Tibial nerve (tissue), 4 donors: ENCODE data around the gene ZCCHC18. TPM values are rescaled to one million over a fixed set of nuclear protein-coding genes. Genes with fewer than 3 reads are reported as not detected.

Experiments
- DNase-seq, 2 donors: peaks; one replicate each; pipeline ENCODE4 v3.0.0-alpha.2; 2019; ENCODE audit warnings: low spot score in 2 of 2
- H3K27ac ChIP-seq, 4 donors: fragments of 200-600 bp; sonication (generic) in 3 of 4; one replicate each; pipeline ENCODE4 v1.5.1; 2017 to 2019; ENCODE audit warnings: mild to moderate bottlenecking in 1 of 4
- H3K27me3 ChIP-seq, 2 donors: fragments of 200-600 bp; sonication (generic) in 1 of 2; one replicate each; pipeline versions ENCODE4 v1.5.1 to v1.6.0; 2017 to 2019
- H3K36me3 ChIP-seq, 3 donors: fragments of 200-600 bp; sonication (generic); one replicate each; pipeline ENCODE4 v1.5.1; 2018 to 2019
- H3K4me1 ChIP-seq, 4 donors: fragments of 200-600 bp; sonication (generic) in 3 of 4; one replicate each; pipeline ENCODE4 v1.5.1; 2017 to 2019
- H3K4me3 ChIP-seq, 4 donors: fragments of 200-600 bp; sonication (generic) in 3 of 4; one replicate each; pipeline ENCODE4 v1.5.1; 2017 to 2019; ENCODE audit warnings: mild to moderate bottlenecking in 1 of 4, moderate library complexity in 1 of 4
- H3K9me3 ChIP-seq, 4 donors: fragments of 200-600 bp; sonication (generic) in 3 of 4; one replicate each; pipeline ENCODE4 v1.5.1; 2017 to 2019
- CTCF ChIP-seq, 5 experiments: fragments of 200-600 bp in 3 of 5; fragments of 450-650 bp in 2 of 5; sonication (generic) in 3 of 5; IDR thresholded peaks; one replicate each; pipeline ENCODE4 v1.5.1; 2016 to 2019; ENCODE audit warnings: antibody characterized with exemption in 5 of 5, mild to moderate bottlenecking in 3 of 5, moderate library complexity in 2 of 5
- EP300 ChIP-seq, 2 donors: sonication (generic); formaldehyde crosslinking; IDR thresholded peaks; one replicate each; pipeline ENCODE4 v1.6.1; 2017; ENCODE audit warnings: antibody characterized with exemption in 2 of 2, mild to moderate bottlenecking in 1 of 2
- POLR2A ChIP-seq, 2 donors: fragments of 450-650 bp; IDR thresholded peaks; one replicate each; pipeline ENCODE4 v1.6.1; 2017; ENCODE audit warnings: antibody characterized with exemption in 2 of 2, mild to moderate bottlenecking in 2 of 2, moderate library complexity in 2 of 2
- WGBS, 2 donors: methylation state at CpG; one replicate each; pipeline ENCODE4 v1.1.5; 2018; 5-methylcytosine and 5-hydroxymethylcytosine counted together
- total RNA-seq, 4 donors: library from RNA; depleted of rRNA; stranded (reverse); fragments of >200 nt; gene quantifications; one replicate each; pipeline ENCODE4 v1.1.0, GENCODE V29; 2016

The ZCCHC18 gene
- total RNA-seq, 4 donors from 2014 or later: 1.3 to 3.3 (median 1.7) TPM

GRCh38 chrX:104085919-104086318 lies 26.4 kb upstream of the ZCCHC18 start:
- H3K9me3 ChIP-seq: no peaks in the 10 kb centered on the region
- H3K27ac ChIP-seq: no peak overlapping the region
- no peak for DNase-seq
- no peak for TF ChIP-seq EP300 (IDR thresholded peaks at IDR 0.05)
- no peak for TF ChIP-seq POLR2A (IDR thresholded peaks at IDR 0.05)
- no peak for TF ChIP-seq CTCF (IDR thresholded peaks at IDR 0.05)
- WGBS, 2 donors: 78 to 100% methylated on average over 2 to 7 of the region's 7 CpGs
- no peaks in the 10 kb centered on the region for H3K36me3 ChIP-seq
- no peak overlapping the region for H3K4me3 ChIP-seq
- H3K27me3 ChIP-seq: peaks cover 0 to 22% of the 10 kb centered on the region in 2 donors
- H3K4me1 ChIP-seq: no peaks in the 10 kb centered on the region

GRCh38 chrX:104098151-104098808 lies 14.0 kb upstream of the ZCCHC18 start:
- Histone ChIP-seq H3K27me3 (peaks cover 0 to 34% of the 10 kb centered on the region in 2 donors), H3K27ac (no peak overlapping the region), H3K9me3 (no peaks in the 10 kb centered on the region), H3K4me3 (no peak overlapping the region), H3K36me3 (no peaks in the 10 kb centered on the region), H3K4me1 (no peaks in the 10 kb centered on the region)
- peak in 1 of 2 donors; percentile 20 for DNase-seq
- WGBS, 2 donors: 0 to 1% methylated on average over 4 of the region's 4 CpGs
- TF ChIP-seq CTCF (IDR thresholded peaks at IDR 0.05) (peak; percentile 44 to 67 (median 58)), EP300 (IDR thresholded peaks at IDR 0.05) (no peak)

GRCh38 chrX:104098919-104099318 lies 13.4 kb upstream of the ZCCHC18 start:
- no peaks in the 10 kb centered on the region for H3K4me1 ChIP-seq
- no peak for DNase-seq
- H3K4me3 ChIP-seq: no peak overlapping the region
- H3K27me3 ChIP-seq: peaks cover 0 to 32% of the 10 kb centered on the region in 2 donors
- no peak overlapping the region for H3K27ac ChIP-seq
- no peaks in the 10 kb centered on the region for H3K9me3 ChIP-seq
- no peaks in the 10 kb centered on the region for H3K36me3 ChIP-seq
- TF ChIP-seq EP300 (IDR thresholded peaks at IDR 0.05) (no peak), CTCF (IDR thresholded peaks at IDR 0.05) (no peak), POLR2A (IDR thresholded peaks at IDR 0.05) (no peak)

- Histone ChIP-seq H3K9me3 (no peaks in the 10 kb centered on the region), H3K4me3 (no peak overlapping the region), H3K27ac (no peak overlapping the region), H3K27me3 (peaks cover 0 to 10% of the 10 kb centered on the region in 2 donors), H3K4me1 (no peaks in the 10 kb centered on the region), H3K36me3 (no peaks in the 10 kb centered on the region)
- TF ChIP-seq CTCF (IDR thresholded peaks at IDR 0.05) (no peak), POLR2A (IDR thresholded peaks at IDR 0.05) (no peak), EP300 (IDR thresholded peaks at IDR 0.05) (no peak)
- 66 to 88% methylated on average over 4 to 10 of the region's 10 CpGs for WGBS, 2 donors
- no peak for DNase-seq
These were observed 7.6 kb upstream of the ZCCHC18 start for GRCh38 chrX:104104676-104105075.

GRCh38 chrX:104105330-104106262 lies 6.7 kb upstream of the ZCCHC18 start:
- 57 to 63% methylated on average over 11 of the region's 11 CpGs for WGBS, 2 donors
- Histone ChIP-seq H3K27me3 (peaks cover 0 to 10% of the 10 kb centered on the region in 2 donors), H3K4me3 (no peak overlapping the region), H3K4me1 (no peaks in the 10 kb centered on the region), H3K9me3 (no peaks in the 10 kb centered on the region), H3K36me3 (no peaks in the 10 kb centered on the region), H3K27ac (no peak overlapping the region)
- DNase-seq: no peak
- no peak for TF ChIP-seq CTCF (IDR thresholded peaks at IDR 0.05)
- no peak for TF ChIP-seq POLR2A (IDR thresholded peaks at IDR 0.05)
- TF ChIP-seq EP300 (IDR thresholded peaks at IDR 0.05): no peak
